EH (cell line): Measurements from ENCODE around the gene SCARB1.

Experiments
- DNase-seq: peaks from one replicate; pipeline ENCODE4 v3.0.0-alpha.2; 2015; ENCODE audit warnings: low read depth

The SCARB1 gene

DNA sequence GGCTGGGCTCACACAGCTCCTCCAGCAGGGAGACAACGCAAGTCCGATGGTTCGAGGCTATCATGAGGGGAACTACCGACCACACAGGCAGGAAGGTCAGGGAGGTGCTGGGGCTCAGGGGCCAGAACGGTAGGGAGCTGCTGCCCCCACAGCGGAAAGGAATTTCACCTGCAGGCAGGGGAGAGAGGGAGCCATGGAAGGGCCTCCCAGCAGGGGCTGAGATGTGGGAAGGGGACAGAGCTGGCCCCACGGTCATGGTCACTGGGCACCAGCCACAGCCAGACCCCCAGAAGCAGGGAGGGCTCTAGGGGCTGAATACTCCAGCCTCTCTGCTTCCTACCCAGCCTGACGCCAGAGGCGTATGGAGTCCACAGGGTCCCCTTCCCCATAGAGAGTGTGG is 103.1 kb downstream of the SCARB1 start:
- no peak for DNase-seq

DNA sequence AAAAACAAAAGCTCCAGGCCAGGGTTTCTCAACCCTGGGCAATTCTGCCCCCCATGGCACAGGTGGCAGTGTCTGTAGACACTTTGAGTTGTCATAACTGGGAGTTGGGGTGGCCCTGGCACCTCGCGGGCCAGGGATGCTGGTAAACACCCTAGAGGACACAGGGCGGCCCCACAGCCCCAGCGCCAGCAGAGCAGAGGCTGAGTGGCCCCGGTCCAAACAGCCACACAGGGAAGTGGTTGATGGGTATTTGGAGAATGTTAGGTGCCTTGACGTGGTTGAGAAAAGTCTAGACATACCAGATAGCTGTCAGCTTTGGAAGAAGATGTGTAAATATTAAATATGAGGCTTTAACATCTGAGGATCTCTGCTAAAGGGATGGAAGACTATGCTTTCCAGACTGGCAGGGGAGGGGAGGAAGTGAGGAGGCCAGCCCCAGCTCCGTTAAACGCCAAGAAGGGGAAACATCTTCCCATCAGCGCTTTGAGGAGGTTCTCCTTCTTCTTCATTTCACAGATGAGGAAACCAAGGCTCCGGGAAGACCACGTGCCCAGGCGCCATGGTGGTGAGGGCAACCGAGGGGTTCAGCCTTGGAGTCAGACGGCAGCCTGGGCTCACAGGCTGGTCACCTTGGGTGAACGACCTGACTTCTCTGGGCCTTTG is 103.7 kb downstream of the SCARB1 start:
- peak; percentile 60 for DNase-seq

DNA sequence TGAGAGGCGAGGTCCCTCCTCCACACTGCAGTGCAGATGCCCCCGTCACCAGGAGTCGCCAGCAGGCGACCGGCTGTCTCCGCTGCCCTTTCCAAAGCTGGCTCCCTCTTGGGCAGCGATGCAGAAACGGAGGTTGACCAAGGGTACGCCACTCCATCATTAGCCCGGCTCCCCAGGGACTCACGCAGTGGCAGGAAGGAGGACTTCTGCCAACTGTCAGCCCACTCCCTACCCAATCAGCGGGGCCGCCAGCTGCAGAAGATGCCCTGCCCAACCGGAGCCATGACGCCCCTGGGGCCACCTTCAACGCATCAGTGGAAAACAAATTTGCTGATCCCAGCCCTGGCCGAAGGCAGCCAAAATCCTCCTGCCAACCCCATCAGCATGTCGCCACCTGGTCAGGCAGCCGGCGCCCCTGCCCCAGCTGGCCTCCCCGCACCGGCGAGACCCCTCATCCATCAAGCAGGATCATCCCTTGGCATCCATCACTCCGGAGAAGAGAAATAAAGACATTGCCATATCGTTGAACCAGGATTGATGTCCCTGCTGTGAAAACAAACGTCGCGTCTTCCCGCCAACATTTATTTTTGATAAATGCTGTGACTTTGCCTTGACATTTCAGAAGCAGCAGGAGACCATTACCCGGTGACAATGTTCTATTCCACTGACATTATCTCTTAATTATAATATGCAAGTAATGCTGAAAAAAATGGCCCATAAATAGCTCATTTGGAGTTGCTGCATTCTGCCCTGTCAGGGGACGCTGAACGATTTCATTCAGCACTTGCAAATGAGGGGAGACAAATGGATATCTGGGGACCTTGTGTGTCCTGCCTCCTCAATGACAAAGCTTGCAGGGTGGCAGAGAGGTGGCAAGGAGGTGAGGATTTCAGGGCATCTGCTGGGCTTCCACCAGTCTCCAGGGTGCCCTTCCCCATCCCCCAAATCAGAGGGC is 105.1 kb downstream of the SCARB1 start:
- no peak for DNase-seq

- DNase-seq, result no peak
Observed at GRCh38 chr12:124757329-124757728, 106.3 kb downstream of the SCARB1 start.

DNA sequence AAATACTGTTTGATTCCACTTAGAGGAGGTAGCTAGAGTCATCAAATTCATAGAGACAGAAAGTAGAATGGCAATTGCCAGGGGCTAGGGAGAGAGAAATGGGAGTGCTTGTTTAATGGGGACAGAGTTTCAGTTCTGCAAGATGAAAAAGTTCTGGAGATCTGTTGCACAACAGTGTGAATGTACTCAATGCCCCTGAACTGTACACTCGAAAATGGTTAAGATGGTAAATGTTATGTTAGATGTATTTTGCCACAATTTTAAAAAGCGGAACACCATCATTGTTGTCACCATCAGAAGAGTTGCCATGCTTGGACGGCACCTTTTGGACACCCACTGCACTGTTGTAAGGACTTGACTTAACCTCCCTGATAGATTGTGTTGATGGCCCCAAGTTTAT is 106.9 kb downstream of the SCARB1 start:
- DNase-seq, result no peak

- peak; percentile 48 for DNase-seq
Observed at GRCh38 chr12:124756166-124756565, 107.5 kb downstream of the SCARB1 start.

DNA sequence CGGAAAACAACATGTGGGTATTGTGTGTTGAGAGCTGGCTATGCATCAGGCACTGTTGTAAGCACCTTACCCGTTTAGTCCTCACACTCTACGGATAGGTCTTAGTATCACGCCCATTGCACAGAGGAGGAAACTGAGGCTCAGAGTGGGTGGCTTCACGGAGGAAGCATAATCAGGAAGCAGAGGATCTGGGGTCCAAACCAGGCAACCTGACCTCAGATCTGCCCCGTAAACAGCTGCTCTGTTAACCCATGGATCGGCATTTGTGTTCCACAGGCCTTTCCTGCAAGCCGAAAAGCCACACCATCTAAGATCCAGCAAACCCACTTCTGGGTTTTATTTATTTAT is 107.9 kb downstream of the SCARB1 start:
- no peak for DNase-seq

GRCh38 chr12:124754949-124755800 is 108.5 kb downstream of the SCARB1 start:
- peak; percentile 93 for DNase-seq

DNA sequence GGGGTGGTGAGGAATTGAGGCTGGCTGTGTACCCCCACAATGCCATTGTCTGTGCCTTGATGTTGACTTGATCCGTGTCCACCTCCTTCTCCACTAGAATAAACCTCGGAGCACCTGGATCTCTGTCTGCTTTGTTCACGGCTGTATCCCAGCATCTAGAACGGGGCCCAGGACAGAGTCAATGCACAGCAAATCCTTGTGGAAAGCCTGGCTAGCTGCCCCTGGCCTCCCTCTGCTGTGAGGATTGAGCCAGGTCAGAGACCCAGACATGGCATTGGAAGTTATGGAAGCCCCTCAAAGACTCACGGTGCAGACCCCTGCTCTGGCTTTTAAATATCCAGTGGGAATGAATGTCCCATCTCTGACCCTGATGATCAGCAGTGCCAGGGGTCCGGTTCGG is 109.2 kb downstream of the SCARB1 start:
- no peak for DNase-seq

- no peak for DNase-seq
Observed at GRCh38 chr12:124753993-124754392, 109.7 kb downstream of the SCARB1 start.

- DNase-seq, result no peak
Observed at GRCh38 chr12:124753228-124753591, 110.5 kb downstream of the SCARB1 start.

GRCh38 chr12:124752437-124753227 is 111.0 kb downstream of the SCARB1 start:
- DNase-seq, result no peak

- DNase-seq, result no peak
Observed at GRCh38 chr12:124751654-124752355, 111.9 kb downstream of the SCARB1 start.

DNA sequence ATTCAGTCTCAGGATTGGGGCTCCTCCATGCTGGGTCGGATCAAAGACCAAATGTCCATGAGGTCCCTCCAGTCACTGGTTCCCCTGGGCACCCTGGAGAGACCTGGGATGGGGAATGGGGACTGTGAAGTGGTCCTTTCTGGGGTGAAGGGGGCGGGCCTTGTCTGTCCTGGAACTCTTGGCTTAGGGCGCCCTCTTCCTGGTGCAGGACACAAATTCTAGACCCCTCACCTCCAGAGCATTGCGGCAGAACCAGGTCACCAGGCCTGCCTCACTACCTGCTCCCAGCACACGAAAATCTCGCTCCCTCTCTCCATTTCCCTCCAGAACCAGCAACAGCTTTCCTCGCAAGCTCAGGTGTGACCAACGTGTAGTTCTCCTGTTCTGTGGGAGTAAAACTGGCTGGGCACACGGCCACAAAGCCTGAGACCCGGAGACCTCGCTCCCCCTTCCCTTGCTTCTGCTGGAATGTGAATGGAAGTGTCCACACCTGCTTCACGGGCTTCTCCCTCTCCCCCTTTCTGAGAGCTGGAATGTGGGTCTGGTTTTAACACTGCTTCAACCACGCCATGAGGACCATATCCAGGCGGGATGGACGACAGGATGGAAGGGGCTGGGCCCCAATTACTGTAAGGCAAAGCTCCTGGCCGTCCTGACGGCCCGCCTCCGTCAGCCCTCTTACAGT is 112.7 kb downstream of the SCARB1 start:
- no peak for DNase-seq

- DNase-seq, result no peak
Observed at GRCh38 chr12:124750149-124750656, 113.5 kb downstream of the SCARB1 start.

DNA sequence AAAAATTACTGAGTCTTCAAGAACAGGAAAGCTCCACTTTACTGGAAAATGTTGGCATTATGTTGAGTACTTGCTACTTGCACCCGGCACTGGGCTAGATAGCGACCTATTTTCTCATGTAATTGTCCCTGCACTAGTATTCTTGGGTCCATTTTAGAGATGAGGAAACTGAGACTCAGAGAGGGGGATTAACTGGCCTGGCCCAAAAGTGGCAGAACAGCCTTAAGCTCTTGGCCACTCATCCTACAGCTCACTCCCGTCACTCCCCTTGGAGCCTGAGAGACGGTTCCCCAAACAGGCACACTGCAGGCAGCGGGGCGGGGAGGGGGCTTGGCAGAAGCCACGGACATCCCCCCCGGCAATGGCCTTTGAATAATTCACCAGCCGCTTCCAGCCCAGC is 113.9 kb downstream of the SCARB1 start:
- DNase-seq, result no peak

- DNase-seq, result peak; percentile 85
Observed at GRCh38 chr12:124747426-124748161, 116.1 kb downstream of the SCARB1 start.

DNA sequence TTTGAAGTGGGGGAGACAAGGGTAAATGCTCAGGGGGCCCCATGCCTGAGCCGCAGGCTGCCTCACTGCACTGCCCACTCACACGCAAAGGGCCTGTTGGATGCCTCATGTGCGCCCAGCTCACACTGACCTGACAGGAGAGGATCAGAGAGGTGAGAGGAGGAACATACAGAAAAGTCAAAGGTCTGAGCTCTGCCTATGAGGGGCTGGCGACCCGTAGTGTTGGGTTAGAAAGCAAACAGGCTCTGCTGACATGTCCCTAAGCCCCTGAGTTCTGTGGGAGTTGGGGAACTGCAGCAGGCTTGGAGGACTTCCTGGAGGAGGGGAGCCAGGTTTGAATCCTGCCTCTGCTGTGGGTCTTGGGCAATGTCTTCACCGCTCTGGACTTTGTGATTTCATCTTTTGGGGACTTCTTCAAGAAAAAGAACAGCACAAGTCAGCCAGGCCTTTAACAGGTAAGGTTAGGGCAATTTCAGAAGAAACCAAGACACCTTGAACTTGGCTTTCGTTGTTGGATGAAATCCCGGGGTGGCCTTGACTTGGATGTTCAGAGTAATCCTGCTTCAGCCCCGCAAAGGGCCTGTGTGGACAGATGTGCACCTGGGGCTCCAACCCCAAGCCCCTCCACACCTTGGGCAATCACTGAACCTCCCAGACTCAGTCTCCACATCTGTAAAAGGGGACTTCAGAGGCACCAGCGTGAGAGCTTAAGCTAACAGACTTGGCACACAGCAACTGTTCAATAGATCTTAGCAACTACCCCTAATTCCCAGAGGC is 116.8 kb downstream of the SCARB1 start:
- DNase-seq, result no peak
